Neutrophil (primary cell): ENCODE measurements around the gene ABI2.
"Not testable (repeated sequence)": the region's sequence is repeated elsewhere in the genome, so short reads cannot be mapped to it uniquely, and the experiment has no call there.

Experiments
- H3K27ac ChIP-seq: fragments of 200-600 bp; sonication (generic); 2 replicates; pipeline ENCODE4 v1.5.1; 2016; ENCODE audit warnings: mild to moderate bottlenecking, moderate library complexity
- H3K27me3 ChIP-seq: fragments of 200-600 bp; sonication (generic); 2 replicates; pipeline ENCODE4 v1.6.0; 2016; ENCODE audit warnings: mild to moderate bottlenecking
- H3K36me3 ChIP-seq: fragments of 200-600 bp; sonication (generic); 2 replicates; pipeline ENCODE4 v1.5.1; 2017
- H3K4me1 ChIP-seq, 2 experiments: fragments of 200-600 bp in 1 of 2; sonication (generic) in 1 of 2; 1 replicate in 1 of 2; 2 replicates in 1 of 2; pipeline versions ENCODE4 v1.5.1 to v1.6.1; 2013 to 2016; ENCODE audit warnings: low read depth in 1 of 2, low read length in 1 of 2, mild to moderate bottlenecking in 1 of 2, moderate library complexity in 1 of 2; ENCODE audit not compliant: control insufficient read depth in 1 of 2, insufficient read depth in 1 of 2
- H3K4me3 ChIP-seq, 2 experiments: fragments of 200-600 bp in 1 of 2; sonication (generic) in 1 of 2; 1 replicate in 1 of 2; 2 replicates in 1 of 2; pipeline ENCODE4 v1.5.1; 2013 to 2016; ENCODE audit warnings: low read depth in 1 of 2, low read length in 1 of 2, mild to moderate bottlenecking in 1 of 2, moderate library complexity in 1 of 2
- H3K9me3 ChIP-seq: fragments of 200-600 bp; sonication (generic); 2 replicates; pipeline ENCODE4 v1.5.1; 2016
- CTCF ChIP-seq: fragments of 200-600 bp; sonication (generic); IDR thresholded peaks from 2 replicates; pipeline ENCODE4 v1.5.1; 2016; ENCODE audit warnings: antibody characterized with exemption

The ABI2 gene

GRCh38 chr2:203360833-203361430 lies 32.7 kb downstream of the ABI2 start:
- Histone ChIP-seq H3K27me3 (no peaks in the 10 kb centered on the region), H3K27ac (no peak overlapping the region)
- TF ChIP-seq CTCF: no peak

GRCh38 chr2:203361495-203361894 lies 33.3 kb downstream of the ABI2 start:
- no peaks in the 10 kb centered on the region for H3K9me3 ChIP-seq
- no peak for TF ChIP-seq CTCF
- no peaks in the 10 kb centered on the region for H3K27me3 ChIP-seq
- no peaks in the 10 kb centered on the region for H3K36me3 ChIP-seq
- no peak overlapping the region for H3K4me3 ChIP-seq
- H3K4me1 ChIP-seq: no peaks in the 10 kb centered on the region
- H3K27ac ChIP-seq: no peak overlapping the region

More at GRCh38 chr2:203360833-203361430, 32.7 kb downstream of the ABI2 start:
- H3K9me3 ChIP-seq: no peaks in the 10 kb centered on the region
- H3K4me1 ChIP-seq: no peaks in the 10 kb centered on the region
- no peak overlapping the region for H3K4me3 ChIP-seq
- no peaks in the 10 kb centered on the region for H3K36me3 ChIP-seq

- H3K9me3 ChIP-seq: no peaks in the 10 kb centered on the region
- H3K4me1 ChIP-seq: no peaks in the 10 kb centered on the region
- TF ChIP-seq CTCF: no peak
- H3K36me3 ChIP-seq: no peaks in the 10 kb centered on the region
- H3K27me3 ChIP-seq: no peaks in the 10 kb centered on the region
- H3K4me3 ChIP-seq: no peak overlapping the region
- H3K27ac ChIP-seq: no peak overlapping the region
Measured at GRCh38 chr2:203361922-203362321, 33.7 kb downstream of the ABI2 start.

GRCh38 chr2:203366639-203367466 lies 38.7 kb downstream of the ABI2 start:
- no peaks in the 10 kb centered on the region for H3K9me3 ChIP-seq
- H3K36me3 ChIP-seq: no peaks in the 10 kb centered on the region
- H3K4me3 ChIP-seq: no peak overlapping the region
- no peak for TF ChIP-seq CTCF
- H3K27me3 ChIP-seq: no peaks in the 10 kb centered on the region
- no peak overlapping the region for H3K27ac ChIP-seq
- H3K4me1 ChIP-seq: no peaks in the 10 kb centered on the region

DNA sequence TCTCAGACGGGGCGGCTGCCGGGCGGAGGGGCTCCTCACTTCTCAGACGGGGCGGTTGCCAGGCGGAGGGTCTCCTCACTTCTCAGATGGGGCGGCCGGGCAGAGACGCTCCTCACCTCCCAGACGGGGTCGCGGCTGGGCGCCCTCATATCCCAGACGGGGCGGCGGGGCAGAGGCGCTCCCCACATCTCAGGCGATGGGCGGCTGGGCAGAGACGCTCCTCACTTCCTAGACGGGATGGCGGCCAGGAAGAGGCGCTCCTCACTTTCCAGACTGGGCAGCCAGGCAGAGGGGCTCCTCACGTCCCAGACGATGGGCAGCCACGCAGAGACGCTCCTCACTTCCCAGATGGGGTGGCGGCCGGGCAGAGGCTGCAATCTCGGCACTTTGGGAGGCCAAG lies 44.5 kb downstream of the ABI2 start:
- not testable (repeated sequence) for H3K4me1 ChIP-seq, H3K27me3 ChIP-seq, H3K27ac ChIP-seq, H3K4me3 ChIP-seq, H3K36me3 ChIP-seq, H3K9me3 ChIP-seq

DNA sequence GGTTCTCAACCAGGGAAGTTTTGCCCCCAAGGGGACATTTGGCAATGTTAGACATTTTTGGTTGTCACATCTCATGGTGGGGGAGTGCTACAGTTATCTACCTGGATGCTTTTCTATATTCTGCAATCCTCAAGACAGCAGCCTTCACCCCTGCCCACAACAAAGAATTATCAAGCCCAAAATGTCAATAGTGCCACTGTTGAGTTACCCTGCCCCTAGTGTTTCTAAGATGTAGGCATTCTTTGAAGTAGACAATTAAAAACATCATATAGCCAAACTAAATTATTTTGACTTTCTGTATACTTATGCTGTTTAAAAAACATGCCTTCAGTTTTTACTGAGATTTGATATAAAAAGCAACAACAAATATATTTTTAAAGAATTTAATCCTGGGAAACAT lies 48.0 kb downstream of the ABI2 start:
- Histone ChIP-seq H3K27ac (no peak overlapping the region), H3K27me3 (no peaks in the 10 kb centered on the region), H3K4me3 (no peak overlapping the region), H3K4me1 (no peaks in the 10 kb centered on the region), H3K36me3 (no peaks in the 10 kb centered on the region), H3K9me3 (no peaks in the 10 kb centered on the region)
- TF ChIP-seq CTCF: no peak
